ENCODE results near the gene KLHL21.

Gene KLHL21

GRCh38 chr1:6582370-6582769 lies 20.3 kb downstream of the KLHL21 start:
- Histone ChIP-seq H3K9ac (ENCODE audit: low read length) (peak overlapping the region; percentile 21), H3K4me3 (ENCODE audit: low read length) (peak overlapping the region; percentile 32), H3K36me3 (ENCODE audit: control insufficient read depth, insufficient read depth, low read length) (peaks cover 1% of the 10 kb centered on the region), H3K27ac (ENCODE audit: low read depth, low read length) (no peak overlapping the region), H3K4me1 (ENCODE audit: control insufficient read depth, insufficient read depth, low read length) (peaks cover 17% of the 10 kb centered on the region), H3K27me3 (ENCODE audit: control insufficient read depth, insufficient read depth, low read length) (no peaks in the 10 kb centered on the region)

- Histone ChIP-seq H3K9ac (ENCODE audit: low read length) (peak overlapping the region; percentile 21), H3K27ac (ENCODE audit: low read depth, low read length) (peak overlapping the region; percentile 32), H3K4me1 (ENCODE audit: control insufficient read depth, insufficient read depth, low read length) (peaks cover 12% of the 10 kb centered on the region), H3K27me3 (ENCODE audit: control insufficient read depth, insufficient read depth, low read length) (no peaks in the 10 kb centered on the region), H3K36me3 (ENCODE audit: control insufficient read depth, insufficient read depth, low read length) (no peaks in the 10 kb centered on the region), H3K4me3 (ENCODE audit: low read length) (peak overlapping the region; percentile 32)
Observed at GRCh38 chr1:6581561-6582305, 20.9 kb downstream of the KLHL21 start.

GRCh38 chr1:6580593-6581409 lies 21.9 kb downstream of the KLHL21 start:
- H3K27ac ChIP-seq (ENCODE audit: low read depth, low read length) = peak overlapping the region; percentile 94
- H3K27me3 ChIP-seq (ENCODE audit: control insufficient read depth, insufficient read depth, low read length) = no peaks in the 10 kb centered on the region
- H3K9ac ChIP-seq (ENCODE audit: low read length) = peak overlapping the region; percentile 38
- peak overlapping the region; percentile 83 for H3K4me3 ChIP-seq (ENCODE audit: low read length)
- H3K4me1 ChIP-seq (ENCODE audit: control insufficient read depth, insufficient read depth, low read length) = peaks cover 12% of the 10 kb centered on the region
- no peaks in the 10 kb centered on the region for H3K36me3 ChIP-seq (ENCODE audit: control insufficient read depth, insufficient read depth, low read length)

- peak overlapping the region; percentile 83 for H3K4me3 ChIP-seq (ENCODE audit: low read length)
- H3K27ac ChIP-seq (ENCODE audit: low read depth, low read length) = peak overlapping the region; percentile 94
- H3K9ac ChIP-seq (ENCODE audit: low read length) = peak overlapping the region; percentile 38
- H3K4me1 ChIP-seq (ENCODE audit: control insufficient read depth, insufficient read depth, low read length) = peaks cover 12% of the 10 kb centered on the region
- H3K36me3 ChIP-seq (ENCODE audit: control insufficient read depth, insufficient read depth, low read length) = no peaks in the 10 kb centered on the region
- no peaks in the 10 kb centered on the region for H3K27me3 ChIP-seq (ENCODE audit: control insufficient read depth, insufficient read depth, low read length)
Observed at GRCh38 chr1:6580119-6580592, 22.5 kb downstream of the KLHL21 start.

- Histone ChIP-seq H3K27me3 (ENCODE audit: control insufficient read depth, insufficient read depth, low read length) (no peaks in the 10 kb centered on the region), H3K4me1 (ENCODE audit: control insufficient read depth, insufficient read depth, low read length) (peaks cover 12% of the 10 kb centered on the region), H3K9ac (ENCODE audit: low read length) (peak within 1 kb of the TSS; percentile 38), H3K36me3 (ENCODE audit: control insufficient read depth, insufficient read depth, low read length) (no peaks in the 10 kb centered on the region), H3K27ac (ENCODE audit: low read depth, low read length) (peak within 1 kb of the TSS; percentile 94), H3K4me3 (ENCODE audit: low read length) (peak within 1 kb of the TSS; percentile 83)
Observed at GRCh38 chr1:6579374-6580118, 23.1 kb downstream of the KLHL21 start, which contains the start of gene ZBTB48. Gene ZBTB48, plus strand, starts transcription at chr1:6579994. Its CDS starts 616 bp downstream, at chr1:6580610.

GRCh38 chr1:6578624-6579373 lies 23.9 kb downstream of the KLHL21 start:
- Histone ChIP-seq H3K4me3 (ENCODE audit: low read length) (peak overlapping the region; percentile 83), H3K27me3 (ENCODE audit: control insufficient read depth, insufficient read depth, low read length) (no peaks in the 10 kb centered on the region), H3K27ac (ENCODE audit: low read depth, low read length) (peak overlapping the region; percentile 94), H3K36me3 (ENCODE audit: control insufficient read depth, insufficient read depth, low read length) (no peaks in the 10 kb centered on the region), H3K4me1 (ENCODE audit: control insufficient read depth, insufficient read depth, low read length) (peaks cover 12% of the 10 kb centered on the region), H3K9ac (ENCODE audit: low read length) (peak overlapping the region; percentile 25)

- H3K9ac ChIP-seq (ENCODE audit: low read length) = no peak overlapping the region
- no peak overlapping the region for H3K27ac ChIP-seq (ENCODE audit: low read depth, low read length)
- H3K4me1 ChIP-seq (ENCODE audit: control insufficient read depth, insufficient read depth, low read length) = peaks cover 12% of the 10 kb centered on the region
- H3K36me3 ChIP-seq (ENCODE audit: control insufficient read depth, insufficient read depth, low read length) = no peaks in the 10 kb centered on the region
- no peak overlapping the region for H3K4me3 ChIP-seq (ENCODE audit: low read length)
- no peaks in the 10 kb centered on the region for H3K27me3 ChIP-seq (ENCODE audit: control insufficient read depth, insufficient read depth, low read length)
Observed at GRCh38 chr1:6577831-6578525, 24.7 kb downstream of the KLHL21 start.

- Histone ChIP-seq H3K27me3 (ENCODE audit: control insufficient read depth, insufficient read depth, low read length) (no peaks in the 10 kb centered on the region), H3K36me3 (ENCODE audit: control insufficient read depth, insufficient read depth, low read length) (no peaks in the 10 kb centered on the region), H3K27ac (ENCODE audit: low read depth, low read length) (no peak overlapping the region), H3K4me3 (ENCODE audit: low read length) (no peak overlapping the region), H3K4me1 (ENCODE audit: control insufficient read depth, insufficient read depth, low read length) (peaks cover 6% of the 10 kb centered on the region), H3K9ac (ENCODE audit: low read length) (no peak overlapping the region)
Observed at GRCh38 chr1:6574818-6575217, 27.9 kb downstream of the KLHL21 start.

GRCh38 chr1:6574025-6574620 lies 28.5 kb downstream of the KLHL21 start:
- no peak overlapping the region for H3K9ac ChIP-seq (ENCODE audit: low read length)
- H3K36me3 ChIP-seq (ENCODE audit: control insufficient read depth, insufficient read depth, low read length) = no peaks in the 10 kb centered on the region
- H3K27ac ChIP-seq (ENCODE audit: low read depth, low read length) = no peak overlapping the region
- no peaks in the 10 kb centered on the region for H3K27me3 ChIP-seq (ENCODE audit: control insufficient read depth, insufficient read depth, low read length)
- peaks cover 3% of the 10 kb centered on the region for H3K4me1 ChIP-seq (ENCODE audit: control insufficient read depth, insufficient read depth, low read length)
- no peak overlapping the region for H3K4me3 ChIP-seq (ENCODE audit: low read length)

GRCh38 chr1:6572653-6573383 lies 29.9 kb downstream of the KLHL21 start:
- Histone ChIP-seq H3K27ac (ENCODE audit: low read depth, low read length) (no peak overlapping the region), H3K9ac (ENCODE audit: low read length) (no peak overlapping the region), H3K27me3 (ENCODE audit: control insufficient read depth, insufficient read depth, low read length) (no peaks in the 10 kb centered on the region), H3K4me3 (ENCODE audit: low read length) (no peak overlapping the region), H3K36me3 (ENCODE audit: control insufficient read depth, insufficient read depth, low read length) (no peaks in the 10 kb centered on the region), H3K4me1 (ENCODE audit: control insufficient read depth, insufficient read depth, low read length) (no peaks in the 10 kb centered on the region)
